ENCODE data around the gene KANK4.
"Not testable (repeated sequence)": the region's sequence is repeated elsewhere in the genome, so short reads cannot be mapped to it uniquely, and the experiment has no call there.

KANK4 gene

GRCh38 chr1:62250126-62250726, 69.0 kb downstream of the KANK4 start:
- FAIRE-seq = no peak
- no peak for TF ChIP-seq SPI1 (IDR thresholded peaks at IDR 0.05; ENCODE audit: low read depth, low read length)
- no peak for TF ChIP-seq PAX5 (IDR thresholded peaks at IDR 0.05; ENCODE audit: insufficient read depth, low read length, severe bottlenecking)
- no peak for TF ChIP-seq POLR2A (IDR thresholded peaks at IDR 0.05; ENCODE audit: low read depth, low read length)
- DNase-seq (ENCODE audit: insufficient read length, low spot score) = no peak

- DNase-seq (ENCODE audit: insufficient read length, low spot score) (no peak), FAIRE-seq (no peak)
- TF ChIP-seq SPI1 (IDR thresholded peaks at IDR 0.05; ENCODE audit: low read depth, low read length) = no peak
- TF ChIP-seq POLR2A (IDR thresholded peaks at IDR 0.05; ENCODE audit: low read depth, low read length) = no peak
- no peak for TF ChIP-seq TAF1 (IDR thresholded peaks at IDR 0.05; ENCODE audit: low read depth, low read length)
- no peak for TF ChIP-seq PAX5 (IDR thresholded peaks at IDR 0.05; ENCODE audit: insufficient read depth, low read length, severe bottlenecking)
- no peak for TF ChIP-seq POLR2AphosphoS5 (IDR thresholded peaks at IDR 0.05; ENCODE audit: low read depth, low read length)
- TF ChIP-seq POU2F2 (IDR thresholded peaks at IDR 0.05; ENCODE audit: low read depth, low read length) = no peak
These were observed 71.7 kb downstream of the KANK4 start for GRCh38 chr1:62247391-62248168.

- FAIRE-seq (no peak), DNase-seq (ENCODE audit: insufficient read length, low spot score) (no peak)
- TF ChIP-seq POLR2AphosphoS5 (IDR thresholded peaks at IDR 0.05; ENCODE audit: low read depth, low read length) (no peak), SPI1 (IDR thresholded peaks at IDR 0.05; ENCODE audit: low read depth, low read length) (no peak), TAF1 (IDR thresholded peaks at IDR 0.05; ENCODE audit: low read depth, low read length) (no peak)
These were observed 74.0 kb downstream of the KANK4 start for GRCh38 chr1:62245201-62245600.

- not testable (repeated sequence) for DNase-seq (ENCODE audit: insufficient read length, low spot score); FAIRE-seq
These were observed 74.9 kb downstream of the KANK4 start for GRCh38 chr1:62244380-62244779.

GRCh38 chr1:62241371-62242131, 77.7 kb downstream of the KANK4 start:
- DNase-seq (ENCODE audit: insufficient read length, low spot score) = no peak
- FAIRE-seq = no peak

GRCh38 chr1:62240651-62241370, 78.4 kb downstream of the KANK4 start:
- TF ChIP-seq TAF1 (IDR thresholded peaks at IDR 0.05; ENCODE audit: low read depth, low read length) = no peak
- no peak for TF ChIP-seq PAX5 (IDR thresholded peaks at IDR 0.05; ENCODE audit: insufficient read depth, low read length, severe bottlenecking)
- TF ChIP-seq POU2F2 (IDR thresholded peaks at IDR 0.05; ENCODE audit: low read depth, low read length) = no peak
- no peak for TF ChIP-seq POLR2AphosphoS5 (IDR thresholded peaks at IDR 0.05; ENCODE audit: low read depth, low read length)
- no peak for TF ChIP-seq SPI1 (IDR thresholded peaks at IDR 0.05; ENCODE audit: low read depth, low read length)
- TF ChIP-seq POLR2A (IDR thresholded peaks at IDR 0.05; ENCODE audit: low read depth, low read length) = no peak
- FAIRE-seq (no peak), DNase-seq (ENCODE audit: insufficient read length, low spot score) (no peak)

More at GRCh38 chr1:62241371-62242131, 77.7 kb downstream of the KANK4 start:
- no peak for TF ChIP-seq SPI1 (IDR thresholded peaks at IDR 0.05; ENCODE audit: low read depth, low read length)
- no peak for TF ChIP-seq POU2F2 (IDR thresholded peaks at IDR 0.05; ENCODE audit: low read depth, low read length)
- no peak for TF ChIP-seq POLR2A (IDR thresholded peaks at IDR 0.05; ENCODE audit: low read depth, low read length)
- TF ChIP-seq TAF1 (IDR thresholded peaks at IDR 0.05; ENCODE audit: low read depth, low read length) = no peak
- no peak for TF ChIP-seq PAX5 (IDR thresholded peaks at IDR 0.05; ENCODE audit: insufficient read depth, low read length, severe bottlenecking)
- no peak for TF ChIP-seq POLR2AphosphoS5 (IDR thresholded peaks at IDR 0.05; ENCODE audit: low read depth, low read length)

GRCh38 chr1:62239652-62240403, 79.4 kb downstream of the KANK4 start:
- FAIRE-seq; DNase-seq (ENCODE audit: insufficient read length, low spot score): not testable (repeated sequence)

- FAIRE-seq = no peak
These were observed 80.7 kb downstream of the KANK4 start for GRCh38 chr1:62238507-62238906.

GRCh38 chr1:62237950-62238374, 81.3 kb downstream of the KANK4 start:
- FAIRE-seq = no peak

More at GRCh38 chr1:62238507-62238906, 80.7 kb downstream of the KANK4 start:
- TF ChIP-seq TAF1 (IDR thresholded peaks at IDR 0.05; ENCODE audit: low read depth, low read length) (no peak), POLR2AphosphoS5 (IDR thresholded peaks at IDR 0.05; ENCODE audit: low read depth, low read length) (no peak), SPI1 (IDR thresholded peaks at IDR 0.05; ENCODE audit: low read depth, low read length) (no peak), POU2F2 (IDR thresholded peaks at IDR 0.05; ENCODE audit: low read depth, low read length) (no peak), PAX5 (IDR thresholded peaks at IDR 0.05; ENCODE audit: insufficient read depth, low read length, severe bottlenecking) (no peak), POLR2A (IDR thresholded peaks at IDR 0.05; ENCODE audit: low read depth, low read length) (no peak)
- no peak for DNase-seq (ENCODE audit: insufficient read length, low spot score)

More at GRCh38 chr1:62237950-62238374, 81.3 kb downstream of the KANK4 start:
- DNase-seq (ENCODE audit: insufficient read length, low spot score) = no peak
- TF ChIP-seq POU2F2 (IDR thresholded peaks at IDR 0.05; ENCODE audit: low read depth, low read length) (no peak), TAF1 (IDR thresholded peaks at IDR 0.05; ENCODE audit: low read depth, low read length) (no peak), SPI1 (IDR thresholded peaks at IDR 0.05; ENCODE audit: low read depth, low read length) (no peak), POLR2AphosphoS5 (IDR thresholded peaks at IDR 0.05; ENCODE audit: low read depth, low read length) (no peak), POLR2A (IDR thresholded peaks at IDR 0.05; ENCODE audit: low read depth, low read length) (no peak), PAX5 (IDR thresholded peaks at IDR 0.05; ENCODE audit: insufficient read depth, low read length, severe bottlenecking) (no peak)

Measured in GM12891 (cell line).